ENCODE measurements around the gene MCC.
"Not testable (repeated sequence)": the region's sequence is repeated elsewhere in the genome, so short reads cannot be mapped to it uniquely, and the experiment has no call there.

MCC gene

DNA sequence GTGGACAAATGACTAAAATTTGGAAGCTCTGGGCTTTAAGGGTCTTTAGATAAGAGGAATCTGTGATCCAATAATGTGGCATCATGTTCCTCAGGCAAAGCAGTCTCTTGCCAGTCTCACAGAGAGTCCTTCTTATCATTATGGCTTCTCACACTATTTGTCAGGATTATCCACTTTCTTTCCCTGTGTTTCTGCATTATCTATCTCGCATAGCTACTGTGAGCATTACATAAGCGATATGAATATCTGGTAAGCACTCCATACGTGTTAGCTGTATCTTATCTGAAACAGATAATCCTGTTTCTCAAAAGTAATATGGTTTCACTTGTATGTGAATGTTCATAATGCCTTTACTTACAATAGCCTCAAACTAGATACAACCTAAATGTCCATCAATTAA is 9.6 kb downstream of the MCC start:
- TF ChIP-seq, protein P1, sequence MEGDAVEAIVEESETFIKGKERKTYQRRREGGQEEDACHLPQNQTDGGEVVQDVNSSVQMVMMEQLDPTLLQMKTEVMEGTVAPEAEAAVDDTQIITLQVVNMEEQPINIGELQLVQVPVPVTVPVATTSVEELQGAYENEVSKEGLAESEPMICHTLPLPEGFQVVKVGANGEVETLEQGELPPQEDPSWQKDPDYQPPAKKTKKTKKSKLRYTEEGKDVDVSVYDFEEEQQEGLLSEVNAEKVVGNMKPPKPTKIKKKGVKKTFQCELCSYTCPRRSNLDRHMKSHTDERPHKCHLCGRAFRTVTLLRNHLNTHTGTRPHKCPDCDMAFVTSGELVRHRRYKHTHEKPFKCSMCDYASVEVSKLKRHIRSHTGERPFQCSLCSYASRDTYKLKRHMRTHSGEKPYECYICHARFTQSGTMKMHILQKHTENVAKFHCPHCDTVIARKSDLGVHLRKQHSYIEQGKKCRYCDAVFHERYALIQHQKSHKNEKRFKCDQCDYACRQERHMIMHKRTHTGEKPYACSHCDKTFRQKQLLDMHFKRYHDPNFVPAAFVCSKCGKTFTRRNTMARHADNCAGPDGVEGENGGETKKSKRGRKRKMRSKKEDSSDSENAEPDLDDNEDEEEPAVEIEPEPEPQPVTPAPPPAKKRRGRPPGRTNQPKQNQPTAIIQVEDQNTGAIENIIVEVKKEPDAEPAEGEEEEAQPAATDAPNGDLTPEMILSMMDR (IDR thresholded peaks at IDR 0.05; ENCODE audit: low read depth, low read length, missing control alignments): no peak
- H3K4me3 ChIP-seq (ENCODE audit: low read depth, low read length): no peak overlapping the region
- DNase-seq (ENCODE audit: low read depth): no peak

DNA sequence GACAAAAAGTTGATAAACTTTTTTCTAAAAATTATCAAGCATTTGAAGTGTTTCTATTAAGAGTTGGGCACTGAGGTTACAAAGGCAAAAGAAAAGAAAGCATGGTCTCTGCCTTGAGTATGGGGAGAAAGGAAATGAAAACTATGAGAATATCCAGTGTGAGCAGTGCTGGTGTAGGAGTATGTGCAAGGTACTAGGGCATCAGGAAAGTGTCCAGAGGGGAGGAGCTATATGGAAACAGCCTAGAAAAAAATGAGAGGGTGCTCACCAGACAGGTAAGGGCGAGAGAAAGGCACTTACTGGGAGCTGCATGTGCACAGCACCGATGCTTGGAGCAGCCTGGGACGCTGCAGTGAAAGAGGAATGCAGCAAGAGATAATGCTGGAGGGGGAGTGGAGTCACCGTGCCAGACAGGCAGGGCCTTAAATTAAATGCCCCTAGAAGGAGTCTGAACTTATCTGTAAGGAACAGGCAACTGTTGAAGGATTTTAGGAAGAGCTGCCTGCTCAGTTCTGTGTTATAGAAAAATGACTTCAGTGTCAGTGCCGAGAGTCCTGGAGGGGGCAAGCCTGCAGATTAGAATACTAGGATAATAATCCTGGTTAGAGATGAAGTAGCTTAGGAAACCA is 14.0 kb downstream of the MCC start:
- TF ChIP-seq, protein P1 (IDR thresholded peaks at IDR 0.05; ENCODE audit: low read depth, low read length, missing control alignments): no peak
- DNase-seq (ENCODE audit: low read depth): no peak
- no peak overlapping the region for H3K4me3 ChIP-seq (ENCODE audit: low read depth, low read length)

DNA sequence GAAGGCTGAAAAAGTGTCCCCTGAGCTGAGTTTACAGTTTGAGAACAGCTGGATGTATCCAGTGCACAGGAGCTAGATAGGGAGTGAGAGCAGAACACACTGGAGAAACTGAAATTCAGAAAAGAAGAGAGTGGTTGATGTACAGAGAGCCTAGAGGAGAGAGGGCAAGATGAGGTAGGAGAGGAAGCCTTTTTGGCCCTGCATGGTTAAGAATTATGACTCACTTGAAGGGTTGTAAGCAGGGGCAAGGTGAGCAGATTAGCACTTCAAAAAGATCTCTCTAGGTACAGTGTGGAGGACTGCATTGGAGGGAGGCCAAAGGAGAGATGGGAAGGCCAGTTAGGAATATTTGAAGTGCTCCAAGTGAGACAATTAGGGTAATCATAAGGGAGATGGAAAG is 25.2 kb downstream of the MCC start:
- H3K4me3 ChIP-seq (ENCODE audit: low read depth, low read length): no peak overlapping the region
- DNase-seq (ENCODE audit: low read depth): no peak
- TF ChIP-seq, protein P1 (IDR thresholded peaks at IDR 0.05; ENCODE audit: low read depth, low read length, missing control alignments): no peak

DNA sequence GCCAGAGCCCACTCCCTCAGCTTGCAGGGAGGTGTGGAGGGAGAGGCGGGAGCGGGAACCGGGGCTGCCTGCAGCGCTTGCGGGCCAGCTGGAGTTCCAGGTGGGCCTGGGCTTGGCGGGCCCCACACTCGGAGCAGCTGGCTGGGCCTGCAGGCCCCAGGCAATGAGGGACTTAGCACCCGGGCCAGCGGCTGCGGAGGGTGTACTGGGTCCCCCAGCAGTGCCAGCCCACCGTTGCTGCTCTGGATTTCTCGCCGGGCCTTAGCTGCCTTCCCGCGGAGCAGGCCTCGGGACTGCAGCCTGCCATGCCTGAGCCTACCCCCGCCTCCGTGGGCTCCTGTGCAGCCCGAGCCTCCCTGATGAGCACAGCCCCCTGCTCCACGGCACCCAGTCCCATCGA is 31.1 kb downstream of the MCC start:
- H3K4me3 ChIP-seq (ENCODE audit: low read depth, low read length); DNase-seq (ENCODE audit: low read depth): not testable (repeated sequence)

DNA sequence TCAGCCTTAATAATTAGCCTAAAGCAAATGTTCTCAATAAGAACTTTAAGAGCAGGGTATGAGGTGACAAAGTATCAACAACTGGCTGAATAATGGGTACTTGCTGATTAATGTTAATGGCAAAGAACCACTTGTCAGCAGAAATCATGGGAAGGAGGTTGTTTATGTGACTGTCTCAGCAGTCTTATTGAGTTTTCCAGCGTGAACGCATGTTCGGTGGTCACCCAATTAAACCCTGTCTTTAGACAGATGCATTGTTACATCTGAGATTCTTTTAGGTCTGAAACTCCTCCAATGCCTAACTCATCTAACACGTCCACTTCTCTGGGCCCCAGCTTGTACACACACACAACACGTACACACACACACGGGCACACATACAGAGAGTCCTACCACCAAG is 35.3 kb downstream of the MCC start:
- TF ChIP-seq, protein P1 (IDR thresholded peaks at IDR 0.05; ENCODE audit: low read depth, low read length, missing control alignments): no peak
- no peak for DNase-seq (ENCODE audit: low read depth)
- no peak overlapping the region for H3K4me3 ChIP-seq (ENCODE audit: low read depth, low read length)

DNA sequence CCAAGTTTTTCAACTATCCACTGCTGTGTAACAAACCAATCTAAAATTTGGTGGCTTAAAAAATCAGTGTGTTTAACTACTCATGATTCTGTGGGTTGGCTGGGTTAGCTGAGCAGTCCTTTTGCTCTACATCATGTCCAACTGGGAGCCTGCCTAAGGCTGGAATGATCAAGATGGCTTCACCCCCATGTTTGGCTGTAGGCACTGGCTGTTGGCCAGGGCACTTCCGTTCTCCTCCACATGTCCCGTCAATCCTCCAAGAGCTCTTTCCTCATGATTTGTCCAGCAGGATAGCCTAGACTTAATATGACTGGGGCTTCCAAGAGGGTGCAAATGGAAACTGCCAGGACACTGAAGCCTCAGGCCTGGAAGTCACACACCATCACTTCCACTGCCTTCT is 36.5 kb downstream of the MCC start:
- TF ChIP-seq, protein P1 (IDR thresholded peaks at IDR 0.05; ENCODE audit: low read depth, low read length, missing control alignments): no peak
- no peak overlapping the region for H3K4me3 ChIP-seq (ENCODE audit: low read depth, low read length)
- DNase-seq (ENCODE audit: low read depth): no peak

DNA sequence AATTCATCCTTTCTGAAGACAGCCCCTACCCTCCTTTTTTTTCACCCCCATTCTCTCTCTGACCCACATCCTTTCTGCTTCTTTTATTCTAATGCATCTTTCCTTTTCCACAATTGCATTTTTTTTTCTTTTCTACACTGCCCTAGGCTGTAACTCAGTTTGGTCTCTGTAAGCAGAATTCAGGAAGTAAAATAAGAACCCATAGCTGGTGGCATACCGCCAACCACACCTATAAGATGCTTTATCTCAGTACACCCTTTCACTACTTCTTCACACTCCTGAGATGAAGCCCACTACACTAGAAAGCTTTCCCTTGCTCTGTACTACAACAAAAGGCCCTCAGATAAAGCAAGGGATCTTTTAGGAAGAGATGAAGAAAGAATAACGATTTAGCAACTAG is 37.3 kb downstream of the MCC start:
- no peak overlapping the region for H3K4me3 ChIP-seq (ENCODE audit: low read depth, low read length)
- TF ChIP-seq, protein P1 (IDR thresholded peaks at IDR 0.05; ENCODE audit: low read depth, low read length, missing control alignments): no peak
- no peak for DNase-seq (ENCODE audit: low read depth)
